T-helper 1 cell (primary cell): Measurements from ENCODE around the gene TLCD1.

Experiments used
- DNase-seq, 5 donors: peaks; one replicate each; pipeline ENCODE4 v3.0.0-alpha.2; 2012 to 2020

Gene TLCD1

GRCh38 chr17:28712032-28712704 is 13.9 kb downstream of the TLCD1 start:
- peak; percentile 43 to 73 (median 55) for DNase-seq

DNA sequence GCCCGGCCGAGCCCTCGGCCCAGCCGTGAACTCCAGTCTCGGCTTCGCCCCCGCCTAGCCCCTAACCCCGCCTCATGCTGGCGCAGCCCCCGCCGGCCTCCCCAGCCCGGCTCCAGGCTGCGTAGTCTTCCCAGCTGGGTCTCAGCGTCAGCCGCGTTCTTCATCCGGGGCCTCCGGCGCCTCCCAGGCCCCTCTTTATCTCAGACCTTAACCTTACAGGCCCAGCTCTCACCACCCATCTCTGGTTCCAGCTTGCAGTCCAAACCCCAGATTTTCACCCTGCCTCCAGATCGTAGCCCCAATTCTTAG is 14.4 kb downstream of the TLCD1 start, which contains the start of gene PROCA1:
TSS of gene PROCA1 (minus strand) at position 166 of the 309 bp plus-strand sequence. CDS start 228 bp downstream, outside the sequence.
- peak in 2 of 5 donors; percentile 28 to 36 for DNase-seq

GRCh38 chr17:28710861-28711722 is 14.9 kb downstream of the TLCD1 start:
- DNase-seq, result peak; percentile 77 to 88 (median 85)

GRCh38 chr17:28707339-28707720 is 18.7 kb downstream of the TLCD1 start:
- no peak for DNase-seq

GRCh38 chr17:28706471-28707338 is 19.3 kb downstream of the TLCD1 start:
- DNase-seq, result no peak

DNA sequence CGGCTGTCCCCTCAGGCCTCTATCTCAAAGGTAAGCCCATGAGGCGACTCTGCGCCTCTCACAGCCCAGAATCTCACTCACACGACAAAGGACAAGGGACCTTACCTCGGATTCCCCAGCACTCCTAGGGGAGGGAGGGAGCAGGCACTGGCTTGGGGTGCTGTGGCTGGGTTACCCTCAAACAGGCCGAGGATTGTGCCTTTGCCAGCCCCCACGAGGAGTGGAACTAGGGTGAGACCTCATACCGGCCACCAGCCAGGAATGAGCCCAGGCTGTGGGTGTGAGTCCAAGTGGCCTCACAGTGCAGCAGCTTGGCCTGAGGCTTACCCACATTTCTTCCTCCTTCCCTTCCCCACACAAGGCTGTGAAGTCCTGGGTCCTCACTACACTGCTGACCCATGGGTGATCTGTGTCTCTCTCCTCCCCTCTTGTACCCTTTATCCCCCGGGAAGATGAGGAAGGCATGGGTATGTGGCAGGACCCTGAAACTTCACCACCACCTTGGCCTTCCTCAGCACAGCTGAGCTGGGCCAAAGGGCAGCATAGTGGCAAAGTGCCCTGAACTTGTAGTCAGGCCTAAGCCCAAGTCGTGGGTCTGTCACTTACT is 20.2 kb downstream of the TLCD1 start:
- no peak for DNase-seq

- DNase-seq, result no peak
Observed at GRCh38 chr17:28705074-28705659, 20.9 kb downstream of the TLCD1 start.

DNA sequence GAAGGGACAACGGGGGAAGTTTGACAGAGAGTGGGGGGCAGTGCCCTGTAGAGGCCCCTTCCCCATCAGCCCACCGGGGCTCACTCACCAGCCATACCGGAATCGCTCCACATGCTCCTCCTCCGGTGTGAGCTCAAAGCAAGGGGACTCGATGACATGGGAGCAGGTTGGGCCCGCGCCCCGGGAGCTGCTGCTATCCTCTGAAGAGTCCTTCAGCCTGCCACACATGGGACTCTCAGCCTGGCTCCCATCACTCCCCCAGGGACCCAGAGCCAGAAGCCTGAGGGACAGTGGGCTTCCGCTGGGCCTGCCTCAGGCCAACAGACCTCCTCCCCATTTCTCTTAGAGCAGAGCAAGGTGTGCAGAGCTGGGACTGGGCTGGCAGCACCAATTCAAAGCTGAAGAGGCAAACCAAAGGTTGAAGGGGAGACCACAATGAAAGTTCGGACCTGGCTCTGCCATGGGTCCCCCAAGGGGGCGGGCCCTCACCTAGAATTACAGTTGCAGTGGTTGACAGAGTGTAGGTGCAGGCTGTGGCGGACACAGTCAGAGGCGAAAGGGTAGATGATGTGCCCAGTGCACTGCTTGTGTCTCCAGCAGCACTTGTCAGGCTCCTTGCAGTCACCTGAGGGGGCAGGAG is 21.7 kb downstream of the TLCD1 start:
- DNase-seq, result no peak

DNA sequence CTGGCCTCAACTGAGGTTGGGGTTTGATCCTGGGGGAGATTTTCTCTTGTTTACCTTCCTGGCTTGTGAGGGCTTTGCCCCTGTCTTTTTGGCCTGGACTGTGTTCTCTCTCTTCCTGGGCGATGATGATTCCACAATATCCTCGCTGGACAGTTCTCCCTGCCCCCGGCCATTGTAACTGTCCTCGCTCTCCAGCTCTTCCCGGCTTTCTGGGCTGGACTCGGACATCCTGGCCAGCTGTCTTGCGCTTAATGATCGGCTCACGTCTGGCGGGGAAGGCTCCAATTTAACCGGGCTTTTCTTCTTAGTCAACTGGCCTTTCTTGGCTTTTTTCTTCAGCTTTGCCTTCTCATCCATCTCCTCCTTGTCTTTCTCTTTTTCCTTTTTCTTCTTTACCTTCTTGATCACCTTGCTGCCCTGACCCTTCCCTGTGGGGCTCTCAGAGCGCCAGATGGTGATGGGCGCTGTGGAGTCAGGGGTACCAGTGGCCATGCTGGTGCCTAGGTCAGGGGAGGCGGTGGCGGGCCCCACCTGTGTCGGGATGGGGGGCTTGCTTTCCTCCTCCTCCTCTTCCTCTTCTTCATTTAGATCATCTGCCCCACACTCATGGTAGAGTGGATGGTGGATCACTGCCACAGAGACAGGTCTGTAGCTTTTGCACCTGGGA is 22.3 kb downstream of the TLCD1 start:
- DNase-seq, result no peak

DNA sequence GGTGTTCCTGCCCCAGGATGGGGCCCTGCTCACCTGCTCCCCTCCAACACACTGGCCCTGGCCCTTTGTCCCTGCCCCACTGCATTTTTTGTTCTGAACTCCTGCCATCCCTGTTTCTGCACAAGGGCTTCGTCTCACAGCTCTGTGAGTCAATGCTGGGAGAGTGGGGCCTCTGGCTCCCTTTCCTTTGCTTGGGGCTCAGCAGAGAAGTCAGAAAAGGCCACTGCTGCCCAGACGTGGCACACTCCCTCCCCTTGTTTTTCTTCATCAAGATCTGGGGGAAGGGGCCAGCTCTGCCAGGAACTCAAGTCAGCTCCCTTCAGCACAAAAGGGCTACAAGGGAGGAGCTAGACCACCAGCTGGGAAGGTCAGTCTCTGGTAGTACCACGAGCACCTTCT is 23.3 kb downstream of the TLCD1 start:
- no peak for DNase-seq

GRCh38 chr17:28702026-28702751 is 23.8 kb downstream of the TLCD1 start:
- DNase-seq, result no peak

GRCh38 chr17:28700830-28701492 is 25.1 kb downstream of the TLCD1 start:
- no peak for DNase-seq

DNA sequence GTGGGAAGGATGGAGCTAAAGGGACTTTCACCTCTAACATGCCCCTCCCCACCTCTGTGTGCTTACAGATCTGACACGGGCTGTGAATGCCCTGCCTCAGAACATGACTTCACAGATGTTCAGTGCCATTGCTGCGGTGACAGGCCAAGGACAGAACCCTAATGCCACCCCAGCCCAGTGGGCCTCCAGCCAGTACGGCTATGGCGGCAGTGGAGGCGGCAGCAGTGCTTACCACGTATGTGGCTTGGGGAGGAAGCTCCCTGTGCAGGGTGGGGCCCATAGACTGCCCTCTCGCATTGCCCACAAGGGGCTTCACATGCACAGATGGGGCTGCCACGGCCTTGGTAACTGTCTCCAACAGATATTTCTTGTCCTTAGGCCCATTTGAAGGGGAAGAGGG is 25.8 kb downstream of the TLCD1 start:
- no peak for DNase-seq

DNA sequence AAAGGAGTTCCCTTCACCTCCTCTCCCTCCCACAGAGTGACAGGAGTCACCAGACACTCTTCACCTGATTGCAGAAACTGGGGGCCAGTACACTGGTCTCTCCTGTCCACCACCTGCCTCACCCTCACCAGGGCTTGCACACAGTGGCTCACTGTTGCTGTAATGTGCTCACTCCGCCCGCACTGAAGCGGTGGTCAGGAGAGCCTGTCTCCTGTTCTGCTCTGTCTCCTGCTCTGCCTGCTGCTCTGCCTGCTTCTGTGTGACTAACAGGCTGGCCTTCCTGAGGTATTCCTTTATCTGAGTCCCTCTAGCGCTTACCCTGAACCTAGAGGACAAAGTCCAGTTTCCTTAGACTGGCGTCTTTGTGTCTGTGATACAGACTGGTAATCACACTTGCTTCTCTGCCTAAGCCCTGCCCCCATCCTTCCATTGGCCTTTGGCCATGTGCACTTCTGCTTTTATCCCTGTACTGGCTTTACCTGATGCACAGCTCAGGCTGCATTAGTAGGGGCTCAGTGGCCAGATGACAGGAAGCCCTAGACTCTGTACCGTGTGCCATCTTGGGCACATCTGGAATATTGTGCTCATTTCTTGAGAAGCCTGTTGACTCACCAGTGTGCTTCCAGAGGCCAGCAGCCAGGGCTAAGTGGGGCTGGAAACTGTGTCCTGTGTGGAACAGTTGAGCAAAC is 27.6 kb downstream of the TLCD1 start:
- no peak for DNase-seq

DNA sequence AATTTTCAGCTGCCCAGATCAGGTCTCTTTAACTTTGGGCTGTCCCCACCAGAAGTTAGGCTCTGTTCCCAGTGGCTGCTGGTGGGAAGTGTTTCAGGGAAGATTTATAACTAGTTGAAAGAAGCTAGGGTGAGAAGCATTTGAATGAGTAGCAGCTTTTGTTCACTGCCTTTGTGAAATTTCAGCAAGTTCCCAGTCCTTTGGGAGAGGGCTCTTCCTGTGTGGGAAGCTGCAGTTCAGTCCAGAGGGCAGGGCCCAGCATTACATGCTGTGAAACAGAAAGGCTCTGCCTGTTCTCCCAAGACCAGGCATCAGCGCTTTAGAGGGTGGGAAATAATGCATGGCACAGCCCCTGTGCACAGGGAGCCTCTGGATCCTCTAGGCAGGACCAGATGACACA is 32.2 kb downstream of the TLCD1 start:
- DNase-seq, result no peak

DNA sequence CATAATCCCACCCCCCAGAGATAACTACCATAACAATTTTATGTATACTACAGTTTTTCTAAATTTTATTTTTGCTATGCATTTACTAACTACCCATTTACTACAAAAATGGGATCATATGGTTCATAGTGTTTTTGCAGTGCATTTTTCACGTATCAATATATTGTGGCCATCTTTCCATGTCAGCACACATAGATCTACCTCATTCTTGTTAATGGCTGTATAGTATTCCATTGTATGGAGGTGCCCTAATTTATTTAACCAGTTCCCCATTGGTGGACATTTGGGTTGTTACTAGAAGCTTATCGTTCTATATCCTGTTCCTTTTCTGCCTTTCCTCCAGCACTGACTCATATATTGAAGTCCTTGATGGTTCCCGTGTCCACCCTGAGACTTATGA is 37.0 kb downstream of the TLCD1 start:
- no peak for DNase-seq

DNA sequence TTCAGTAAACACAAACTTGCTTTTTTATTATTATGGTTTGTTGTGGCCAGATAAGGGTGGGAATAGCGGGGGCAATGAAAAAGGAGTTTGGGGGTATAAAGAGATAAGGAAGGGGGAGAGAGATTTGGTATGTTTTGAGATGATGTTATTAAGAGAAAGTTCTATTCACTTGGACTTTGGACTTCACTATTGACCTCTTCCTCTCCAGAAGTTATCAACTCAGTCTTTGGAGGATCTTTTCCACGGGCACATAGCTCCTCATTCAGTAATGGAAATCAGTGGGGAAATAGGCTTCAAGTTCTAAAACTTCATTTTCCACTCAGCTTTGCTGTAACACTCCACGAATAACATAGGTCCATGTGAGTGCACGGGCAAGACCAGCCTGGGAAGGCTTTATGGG is 37.6 kb downstream of the TLCD1 start:
- no peak for DNase-seq

DNA sequence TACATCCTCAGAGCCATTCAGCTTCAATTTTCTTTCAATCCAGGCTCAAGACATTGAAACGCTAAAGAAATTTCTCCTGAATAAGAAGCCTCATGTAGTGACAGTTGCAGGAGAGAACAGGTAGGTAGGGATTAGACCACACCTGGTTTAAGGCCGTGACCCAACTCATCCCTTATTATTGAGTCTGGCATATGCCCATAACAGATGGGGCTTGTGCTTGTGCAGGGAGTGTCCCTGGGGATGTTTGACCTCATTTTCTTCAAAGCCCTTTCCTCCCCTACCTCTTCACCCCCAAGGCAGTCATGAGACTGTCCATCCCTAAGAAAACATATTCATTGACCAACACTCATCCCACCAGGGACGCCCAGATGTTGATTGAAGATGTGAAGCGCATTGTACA is 39.7 kb downstream of the TLCD1 start:
- DNase-seq, result no peak

DNA sequence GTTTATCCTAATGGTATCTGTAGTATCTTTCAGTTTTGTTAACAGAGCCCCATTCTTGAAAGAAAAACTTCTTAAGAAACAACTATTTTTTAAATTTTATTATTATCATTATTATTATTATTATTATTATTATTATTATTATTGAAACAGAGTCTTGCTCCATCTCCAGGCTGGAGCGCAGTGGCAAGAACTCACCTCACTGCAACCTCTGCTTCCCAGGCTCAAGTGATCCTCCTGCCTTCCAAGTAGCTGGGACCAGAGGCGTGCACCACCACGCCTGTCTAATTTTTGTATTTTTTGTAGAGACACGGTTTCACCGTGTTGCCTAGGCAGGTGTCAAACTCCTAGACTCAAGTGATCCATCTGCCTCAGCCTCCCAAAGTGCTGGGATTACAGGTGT is 40.7 kb downstream of the TLCD1 start:
- no peak for DNase-seq

- no peak for DNase-seq
Observed at GRCh38 chr17:28684963-28685362, 41.1 kb downstream of the TLCD1 start.
